HG02610 (cell line): ENCODE data around the gene RHOT2.

Source experiments
- ATAC-seq: cut with Tn5 transposase; IDR thresholded peaks from one replicate; pipeline ENCODE4 v1.9.1; 2021; ENCODE audit warnings: mild to moderate bottlenecking, moderate library complexity; ENCODE audit not compliant: unreplicated experiment

RHOT2 gene

GRCh38 chr16:647173-647902 lies 20.6 kb upstream of the RHOT2 start:
- ATAC-seq, result no peak

GRCh38 chr16:648071-648780 lies 19.7 kb upstream of the RHOT2 start:
- no peak for ATAC-seq

DNA sequence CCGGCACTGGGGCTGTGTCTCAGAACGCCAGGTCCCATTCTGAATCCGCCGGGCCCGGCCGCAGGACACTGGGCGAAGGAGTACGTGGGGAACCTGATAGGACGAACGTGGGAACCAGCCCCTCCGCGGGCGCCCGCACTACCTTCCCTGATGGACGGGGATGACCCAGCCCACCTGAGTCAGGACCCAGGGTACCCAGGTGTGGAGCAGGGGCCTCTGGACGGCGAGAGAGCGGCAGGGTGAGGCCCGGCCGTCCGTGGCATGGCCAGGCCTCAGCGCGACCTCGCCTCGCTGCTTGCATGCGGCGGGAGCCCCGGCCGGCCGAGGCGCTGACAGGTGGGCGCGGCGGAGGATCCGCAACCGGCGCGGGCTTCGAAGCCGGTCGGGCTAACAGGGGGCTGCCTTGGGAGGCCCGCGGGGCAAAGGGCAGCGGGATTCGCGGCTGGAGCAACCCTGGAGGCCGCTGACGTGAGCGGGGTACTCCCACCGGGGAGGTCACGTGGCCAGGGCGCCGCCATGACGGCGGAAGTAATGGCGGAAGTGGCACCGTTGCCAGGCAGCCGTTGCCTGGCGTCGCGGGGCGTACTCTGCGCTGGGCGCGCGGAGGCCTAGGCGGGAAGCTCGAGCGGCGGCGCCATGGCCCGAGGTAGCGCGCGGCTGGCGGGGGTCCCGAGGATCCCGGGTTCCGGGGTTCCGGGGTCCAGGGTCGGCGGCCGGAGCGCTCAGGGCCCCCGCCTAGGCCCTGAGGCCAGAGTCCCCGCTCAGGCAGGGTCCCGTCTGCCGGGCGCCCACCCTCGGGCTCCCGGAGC lies 18.9 kb upstream of the RHOT2 start, which contains the start of gene WDR90:
WDR90 (plus strand) TSS at position 585 of the 809 bp plus-strand sequence; CDS start at position 637, 52 bp downstream.
- peak; percentile 74 for ATAC-seq

DNA sequence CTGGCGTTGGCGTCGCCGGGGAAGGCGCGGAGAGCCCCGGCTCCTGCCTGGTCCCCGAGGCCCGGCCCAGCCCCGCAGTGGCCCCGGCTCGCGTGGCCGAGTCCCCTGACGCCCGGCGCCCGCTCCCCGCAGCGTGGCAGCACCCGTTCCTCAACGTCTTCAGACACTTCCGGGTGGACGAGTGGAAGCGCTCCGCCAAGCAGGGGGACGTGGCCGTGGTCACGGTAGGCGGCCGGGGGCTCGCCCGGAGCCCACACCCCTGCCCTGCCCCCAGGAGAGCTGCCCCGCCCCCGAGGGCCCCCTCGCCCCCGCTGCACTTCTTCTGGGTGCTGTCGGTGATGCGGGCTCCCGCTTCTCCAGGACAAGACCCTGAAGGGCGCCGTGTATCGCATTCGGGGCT lies 18.3 kb upstream of the RHOT2 start:
- ATAC-seq, result no peak

GRCh38 chr16:651844-652243 lies 16.1 kb upstream of the RHOT2 start:
- no peak for ATAC-seq

DNA sequence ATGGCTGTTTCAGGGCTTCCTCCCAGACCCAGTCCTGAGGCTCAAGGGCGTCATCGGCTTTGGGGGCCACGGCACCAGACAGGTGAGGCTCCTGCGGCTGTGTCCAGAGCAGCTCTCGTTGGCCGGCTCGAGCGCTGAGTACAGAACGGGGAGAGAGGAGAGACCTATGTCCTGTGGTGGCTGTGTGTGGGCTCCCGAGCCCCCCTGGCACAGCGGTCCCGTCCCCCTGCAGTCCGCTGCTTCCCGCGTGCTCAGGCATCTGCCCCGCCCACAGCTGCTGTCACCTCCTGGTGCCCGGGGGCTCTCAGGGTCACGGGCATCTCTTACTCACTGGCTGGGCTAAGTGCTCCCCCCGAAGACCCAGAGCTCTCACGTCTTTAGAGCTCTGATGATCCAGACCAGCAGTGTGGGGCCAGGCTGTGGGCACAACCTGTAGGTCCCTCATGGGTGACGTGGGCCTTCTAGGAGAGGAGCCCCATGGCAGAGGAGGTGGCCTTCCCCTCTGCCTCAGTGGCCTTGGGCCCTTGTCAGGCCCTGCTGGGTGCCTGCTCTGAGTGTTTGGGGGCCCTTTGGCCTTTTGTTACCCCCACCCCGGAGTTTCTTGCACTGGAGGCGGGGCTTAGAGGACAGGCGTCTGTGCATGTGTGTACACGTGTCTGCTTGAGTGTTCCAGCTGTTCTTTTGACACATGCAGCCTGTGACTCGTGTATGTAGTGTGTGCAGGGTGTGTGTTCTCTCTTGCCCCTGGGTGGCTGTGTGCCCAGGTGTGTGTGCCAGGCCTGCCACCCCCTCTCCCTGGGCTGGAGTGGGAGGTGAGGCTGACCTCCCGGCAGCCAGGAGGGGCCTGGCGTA lies 15.3 kb upstream of the RHOT2 start:
- no peak for ATAC-seq

DNA sequence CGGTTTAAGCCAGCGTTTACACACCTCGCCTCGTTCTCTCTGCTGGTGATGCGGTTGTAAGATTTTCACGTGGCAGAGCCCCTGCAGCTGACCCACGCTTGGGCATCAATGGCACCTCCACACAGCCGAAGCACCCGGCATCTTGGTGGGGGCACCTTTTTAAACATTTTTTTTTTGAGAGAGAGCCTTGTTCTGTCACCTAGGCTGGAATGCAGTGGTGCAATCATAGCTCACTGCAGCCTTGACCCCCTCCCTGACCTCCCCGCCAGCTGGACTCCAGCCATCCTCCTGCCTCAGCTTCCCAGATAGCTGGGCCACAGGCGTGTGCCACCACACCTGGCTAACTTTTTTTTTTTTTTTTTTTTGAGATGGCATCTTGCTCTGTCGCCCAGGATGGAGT lies 13.9 kb upstream of the RHOT2 start:
- no peak for ATAC-seq

DNA sequence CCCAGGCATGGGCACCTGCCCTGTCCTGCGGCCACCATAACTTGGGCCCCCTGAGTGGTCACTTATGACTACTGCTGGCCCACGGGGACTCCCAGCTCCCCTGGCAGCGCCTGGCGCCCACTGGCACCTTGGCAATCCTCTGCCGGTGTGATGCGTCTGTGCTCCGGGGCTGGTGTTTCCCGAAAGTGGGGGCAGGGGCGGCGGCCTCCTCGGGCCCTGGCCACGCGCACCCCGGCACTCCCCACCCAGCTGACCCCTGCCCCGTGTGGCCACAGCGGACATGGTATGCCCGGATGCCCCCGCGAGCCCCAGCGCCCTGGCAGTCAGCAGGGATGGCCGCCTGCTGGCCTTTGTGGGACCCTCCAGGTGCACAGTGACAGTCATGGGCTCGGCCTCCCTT lies 10.4 kb upstream of the RHOT2 start:
- no peak for ATAC-seq

- no peak for ATAC-seq
Measured at GRCh38 chr16:658679-659571, 9.0 kb upstream of the RHOT2 start.

- no peak for ATAC-seq
Measured at GRCh38 chr16:659618-660017, 8.3 kb upstream of the RHOT2 start.

DNA sequence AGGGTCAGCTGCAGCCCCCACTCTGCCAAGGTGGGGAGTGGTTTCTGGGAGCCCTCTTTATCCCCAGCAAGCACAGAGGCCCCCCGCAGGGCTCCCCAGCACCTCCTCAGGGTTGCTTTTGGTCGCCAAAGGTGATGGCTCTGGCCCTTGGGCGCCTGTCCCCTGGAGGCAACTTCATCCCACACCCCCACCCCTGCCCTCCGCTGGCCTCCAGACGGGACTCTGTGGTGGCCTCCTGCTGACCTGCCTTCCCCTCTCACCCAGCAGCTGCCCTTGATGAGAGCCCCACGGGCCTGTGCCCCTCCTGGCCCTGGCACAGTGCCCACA lies 7.8 kb upstream of the RHOT2 start:
- no peak for ATAC-seq

DNA sequence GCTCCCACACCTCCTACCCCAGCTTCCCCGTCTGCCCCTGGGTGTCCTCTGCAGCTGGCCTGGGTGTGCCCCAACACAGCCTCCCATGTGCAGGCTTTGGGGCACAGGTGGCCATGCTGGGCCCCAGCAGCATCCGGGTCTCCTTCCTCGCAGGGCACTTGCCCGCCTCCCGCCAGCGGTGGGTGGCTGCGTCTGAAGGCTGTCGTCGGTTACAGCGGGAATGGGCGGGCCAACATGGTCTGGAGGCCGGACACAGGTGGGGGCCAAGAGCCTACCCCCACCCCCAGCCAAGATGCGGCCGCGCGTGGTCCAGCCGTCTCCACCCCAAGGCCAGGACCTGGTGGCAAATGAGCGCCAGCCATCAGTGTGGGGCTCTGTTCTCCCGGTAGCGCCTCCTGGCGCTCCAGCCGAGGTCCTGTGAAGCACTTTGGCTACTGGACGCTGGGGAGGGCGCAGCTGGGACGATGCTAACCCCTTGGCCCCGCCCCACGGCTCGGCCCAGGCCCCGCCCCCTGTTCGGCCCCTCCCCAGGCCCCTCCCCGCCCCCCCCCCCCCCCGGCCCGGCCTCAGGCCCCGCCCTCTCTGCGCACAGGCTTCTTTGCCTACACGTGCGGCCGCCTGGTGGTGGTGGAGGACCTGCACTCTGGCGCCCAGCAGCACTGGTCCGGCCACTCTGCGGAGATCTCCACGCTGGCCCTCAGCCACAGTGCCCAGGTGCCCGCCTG lies 7.3 kb upstream of the RHOT2 start:
- no peak for ATAC-seq

GRCh38 chr16:661184-661821 lies 6.6 kb upstream of the RHOT2 start:
- no peak for ATAC-seq

- ATAC-seq, result no peak
Measured at GRCh38 chr16:662095-662494, 5.8 kb upstream of the RHOT2 start.

- no peak for ATAC-seq
Measured at GRCh38 chr16:662597-662996, 5.3 kb upstream of the RHOT2 start.

DNA sequence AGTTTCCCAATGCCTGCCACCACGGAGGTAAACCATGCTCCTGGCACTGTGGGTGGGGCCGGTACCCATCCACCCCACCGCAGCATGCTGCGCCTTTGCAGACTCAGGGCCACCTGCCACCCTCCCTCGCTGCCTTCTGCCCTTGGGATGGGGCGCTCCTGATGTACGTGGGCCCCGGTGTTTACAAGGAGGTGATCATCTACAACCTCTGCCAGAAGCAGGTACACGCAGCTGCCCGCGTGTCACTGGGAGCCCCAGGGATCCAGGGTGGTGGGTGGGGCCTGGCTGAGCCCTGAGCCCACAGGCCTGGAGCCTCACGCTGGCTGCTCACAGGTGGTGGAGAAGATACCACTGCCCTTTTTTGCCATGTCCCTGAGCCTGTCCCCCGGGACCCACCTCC lies 1.4 kb upstream of the RHOT2 start:
- no peak for ATAC-seq

DNA sequence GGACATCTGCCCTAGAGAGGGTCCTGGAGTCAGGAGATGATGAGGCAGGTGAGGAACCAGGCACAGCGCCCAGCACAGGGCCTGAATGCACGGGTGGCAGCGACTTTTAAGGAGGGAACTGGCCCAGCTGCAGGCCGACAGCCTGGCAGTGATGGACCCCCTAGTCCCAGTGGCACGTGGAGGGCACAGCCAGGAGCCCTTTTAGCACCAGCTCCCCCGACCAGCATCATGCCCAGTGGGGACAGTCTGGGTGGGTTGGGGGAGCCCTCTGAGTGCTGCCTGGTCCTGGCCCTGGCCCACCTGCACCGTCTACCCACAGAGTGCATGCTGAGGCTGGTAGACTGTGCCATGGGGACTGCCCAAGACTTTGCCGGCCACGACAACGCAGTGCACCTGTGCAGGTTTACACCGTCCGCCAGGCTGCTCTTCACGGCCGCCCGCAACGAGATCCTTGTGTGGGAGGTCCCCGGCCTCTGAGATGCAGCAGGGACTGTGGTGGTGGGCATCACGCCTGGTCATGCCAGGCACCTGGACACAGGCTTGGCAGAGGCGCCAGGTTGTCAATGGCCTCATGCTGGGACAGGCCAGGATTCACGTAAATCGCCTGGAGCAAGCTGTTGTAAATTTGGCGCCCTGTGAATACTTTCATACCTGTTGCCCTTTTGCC lies 686 bp upstream of the RHOT2 start:
- no peak for ATAC-seq

GRCh38 chr16:668519-669171 lies 713 bp downstream of the RHOT2 start:
- no peak for ATAC-seq
